Gastroesophageal sphincter (tissue), 4 donors: Measurements from ENCODE around the gene CP. TPM values are rescaled to one million over a fixed set of nuclear protein-coding genes. Genes with fewer than 3 reads are reported as not detected.

Experiments
- ATAC-seq: fragments of 150-250 bp; one replicate; pipeline ENCODE4 v1.9.1; 2016; ENCODE audit warnings: mild to moderate bottlenecking, moderate library complexity
- H3K27ac ChIP-seq, 4 donors: fragments of 200-600 bp; sonication (generic) in 3 of 4; 1 replicate in 3 of 4; 2 replicates in 1 of 4; pipeline ENCODE4 v1.5.1; 2016 to 2019
- H3K27me3 ChIP-seq: fragments of 200-600 bp; sonication (generic); one replicate; pipeline ENCODE4 v1.5.1; 2019
- H3K36me3 ChIP-seq, 2 donors: fragments of 200-600 bp; sonication (generic); one replicate each; pipeline ENCODE4 v1.5.1; 2019; ENCODE audit warnings: control low read depth in 1 of 2
- H3K4me1 ChIP-seq, 3 donors: fragments of 200-600 bp; sonication (generic); 1 replicate in 2 of 3; 2 replicates in 1 of 3; pipeline ENCODE4 v1.5.1; 2016 to 2019; ENCODE audit warnings: control low read depth in 2 of 3
- H3K4me3 ChIP-seq, 2 donors: fragments of 200-600 bp; sonication (generic); one replicate each; pipeline ENCODE4 v1.5.1; 2019; ENCODE audit warnings: mild to moderate bottlenecking in 1 of 2, moderate library complexity in 1 of 2
- H3K9me3 ChIP-seq, 3 donors: fragments of 200-600 bp; sonication (generic); one replicate each; pipeline ENCODE4 v1.5.1; 2017 to 2019; ENCODE audit warnings: control low read depth in 2 of 3
- CTCF ChIP-seq, 4 experiments: fragments of 200-600 bp in 2 of 4; fragments of 450-650 bp in 2 of 4; sonication (generic) in 1 of 4; IDR thresholded peaks; one replicate each; pipeline ENCODE4 v1.5.1; 2017 to 2019; ENCODE audit warnings: antibody characterized with exemption in 4 of 4, mild to moderate bottlenecking in 2 of 4, moderate library complexity in 2 of 4
- EP300 ChIP-seq: sonication (generic); formaldehyde crosslinking; IDR thresholded peaks from one replicate; pipeline ENCODE4 v1.6.1; 2017; ENCODE audit warnings: antibody characterized with exemption, mild to moderate bottlenecking
- POLR2A ChIP-seq, 2 donors: fragments of 450-650 bp; IDR thresholded peaks; one replicate each; pipeline ENCODE4 v1.6.1; 2017; ENCODE audit warnings: antibody characterized with exemption in 2 of 2, mild to moderate bottlenecking in 2 of 2, moderate library complexity in 1 of 2
- POLR2AphosphoS5 ChIP-seq: sonication (generic); formaldehyde crosslinking; IDR thresholded peaks from one replicate; pipeline ENCODE4 v1.6.1; 2017; ENCODE audit warnings: antibody characterized with exemption
- WGBS, 2 donors: methylation state at CpG; one replicate each; pipeline ENCODE4 v1.1.5; 2018; ENCODE audit warnings: low coverage in 1 of 2; 5-methylcytosine and 5-hydroxymethylcytosine counted together
- total RNA-seq, 4 donors: library from RNA; depleted of rRNA; stranded (reverse); fragments of >200 nt; gene quantifications; one replicate each; pipeline ENCODE4 v1.1.0, GENCODE V29; 2016

The CP gene
- total RNA-seq, 4 donors from 2014 or later: 2.3 to 44.8 (median 12.5) TPM

GRCh38 chr3:149162007-149162406 lies 59.6 kb downstream of the CP start:
- TF ChIP-seq CTCF (IDR thresholded peaks at IDR 0.05): no peak
- no peak for TF ChIP-seq POLR2AphosphoS5
- no peak for TF ChIP-seq EP300
- TF ChIP-seq POLR2A (IDR thresholded peaks at IDR 0.05): no peak

GRCh38 chr3:149160754-149161300 lies 60.8 kb downstream of the CP start:
- Histone ChIP-seq H3K4me1 (peaks cover 0 to 10% (median 0%) of the 10 kb centered on the region in 3 donors), H3K27ac (no peak overlapping the region), H3K36me3 (peaks cover 0 to 72% of the 10 kb centered on the region in 2 donors), H3K27me3 (no peaks in the 10 kb centered on the region), H3K4me3 (no peak overlapping the region), H3K9me3 (no peaks in the 10 kb centered on the region)
- ATAC-seq: no peak
- no peak for TF ChIP-seq POLR2AphosphoS5
- TF ChIP-seq CTCF (IDR thresholded peaks at IDR 0.05): no peak
- TF ChIP-seq POLR2A (IDR thresholded peaks at IDR 0.05): no peak
- TF ChIP-seq EP300: no peak
- 87 to 88% methylated on average over 4 of the region's 4 CpGs for WGBS, 2 donors

More at GRCh38 chr3:149162007-149162406, 59.6 kb downstream of the CP start:
- H3K27me3 ChIP-seq: no peaks in the 10 kb centered on the region
- WGBS, 2 donors: 67 to 80% methylated on average over 2 of the region's 2 CpGs
- no peak overlapping the region for H3K4me3 ChIP-seq
- peaks cover 0 to 10% (median 0%) of the 10 kb centered on the region in 3 donors for H3K4me1 ChIP-seq
- H3K27ac ChIP-seq: no peak overlapping the region
- ATAC-seq: no peak
- peaks cover 0 to 71% of the 10 kb centered on the region in 2 donors for H3K36me3 ChIP-seq
- H3K9me3 ChIP-seq: no peaks in the 10 kb centered on the region

- Histone ChIP-seq H3K4me1 (no peaks in the 10 kb centered on the region), H3K27ac (no peak overlapping the region), H3K27me3 (no peaks in the 10 kb centered on the region), H3K9me3 (no peaks in the 10 kb centered on the region), H3K36me3 (peaks cover 0 to 85% of the 10 kb centered on the region in 2 donors), H3K4me3 (no peak overlapping the region)
- ATAC-seq: no peak
- TF ChIP-seq CTCF (IDR thresholded peaks at IDR 0.05) (no peak), POLR2AphosphoS5 (no peak), EP300 (no peak), POLR2A (IDR thresholded peaks at IDR 0.05) (no peak)
These were observed 68.2 kb downstream of the CP start for GRCh38 chr3:149153402-149153801.

- H3K27ac ChIP-seq: no peak overlapping the region
- ATAC-seq: no peak
- WGBS, 2 donors: 45 to 65% methylated on average over 2 of the region's 2 CpGs
These were observed 69.2 kb downstream of the CP start for GRCh38 chr3:149152420-149152819.

More at GRCh38 chr3:149152420-149152819, 69.2 kb downstream of the CP start:
- TF ChIP-seq EP300 (no peak), POLR2AphosphoS5 (no peak), POLR2A (IDR thresholded peaks at IDR 0.05) (no peak), CTCF (IDR thresholded peaks at IDR 0.05) (no peak)
- H3K9me3 ChIP-seq: no peaks in the 10 kb centered on the region
- peaks cover 0 to 83% of the 10 kb centered on the region in 2 donors for H3K36me3 ChIP-seq
- H3K4me1 ChIP-seq: no peaks in the 10 kb centered on the region
- H3K27me3 ChIP-seq: no peaks in the 10 kb centered on the region
- no peak overlapping the region for H3K4me3 ChIP-seq
